Measurements from ENCODE around the gene MAPK4.
"Not testable (repeated sequence)": the region's sequence is repeated elsewhere in the genome, so short reads cannot be mapped to it uniquely, and the experiment has no call there.

Gene MAPK4

DNA sequence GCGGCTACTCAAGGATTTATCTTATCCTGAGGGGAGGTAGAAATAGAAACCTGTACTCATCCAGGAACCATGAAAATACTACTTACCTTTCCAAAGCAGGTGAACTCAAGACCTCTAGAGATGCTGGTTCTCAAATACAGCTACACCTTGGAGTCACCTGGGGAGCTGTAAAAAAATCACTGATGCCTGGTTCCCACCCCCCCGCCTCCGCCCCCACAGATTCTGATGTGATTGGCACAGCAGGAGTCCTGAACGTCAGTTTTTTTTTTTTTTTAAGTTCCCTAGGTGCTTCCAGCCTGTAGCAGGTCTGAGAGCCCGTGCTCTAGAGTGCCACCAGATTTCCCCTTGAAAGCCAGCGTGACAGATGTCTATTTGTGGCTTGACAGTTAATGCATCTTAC is 146.3 kb downstream of the MAPK4 start:
- no peak overlapping the region for H3K4me2 ChIP-seq (ENCODE audit: low read depth, low read length, poor library complexity, severe bottlenecking)
- no peaks in the 10 kb centered on the region for H3K9me3 ChIP-seq (ENCODE audit: insufficient read depth, low read length)
- H4K20me1 ChIP-seq (ENCODE audit: low read depth, low read length), result no peaks in the 10 kb centered on the region
- H2AFZ ChIP-seq (ENCODE audit: low read depth, low read length, severe bottlenecking), result no peak overlapping the region
- H3K27me3 ChIP-seq (ENCODE audit: low read length), result no peaks in the 10 kb centered on the region
- H3K79me2 ChIP-seq (ENCODE audit: insufficient read depth, low read length), result no peaks in the 10 kb centered on the region
- no peaks in the 10 kb centered on the region for H3K36me3 ChIP-seq (ENCODE audit: low read length)
- no peak for TF ChIP-seq EZH2phosphoT487 (conservative IDR thresholded peaks at IDR 0.05; ENCODE audit: low read length)
- TF ChIP-seq, protein P1, sequence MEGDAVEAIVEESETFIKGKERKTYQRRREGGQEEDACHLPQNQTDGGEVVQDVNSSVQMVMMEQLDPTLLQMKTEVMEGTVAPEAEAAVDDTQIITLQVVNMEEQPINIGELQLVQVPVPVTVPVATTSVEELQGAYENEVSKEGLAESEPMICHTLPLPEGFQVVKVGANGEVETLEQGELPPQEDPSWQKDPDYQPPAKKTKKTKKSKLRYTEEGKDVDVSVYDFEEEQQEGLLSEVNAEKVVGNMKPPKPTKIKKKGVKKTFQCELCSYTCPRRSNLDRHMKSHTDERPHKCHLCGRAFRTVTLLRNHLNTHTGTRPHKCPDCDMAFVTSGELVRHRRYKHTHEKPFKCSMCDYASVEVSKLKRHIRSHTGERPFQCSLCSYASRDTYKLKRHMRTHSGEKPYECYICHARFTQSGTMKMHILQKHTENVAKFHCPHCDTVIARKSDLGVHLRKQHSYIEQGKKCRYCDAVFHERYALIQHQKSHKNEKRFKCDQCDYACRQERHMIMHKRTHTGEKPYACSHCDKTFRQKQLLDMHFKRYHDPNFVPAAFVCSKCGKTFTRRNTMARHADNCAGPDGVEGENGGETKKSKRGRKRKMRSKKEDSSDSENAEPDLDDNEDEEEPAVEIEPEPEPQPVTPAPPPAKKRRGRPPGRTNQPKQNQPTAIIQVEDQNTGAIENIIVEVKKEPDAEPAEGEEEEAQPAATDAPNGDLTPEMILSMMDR (IDR thresholded peaks at IDR 0.05; ENCODE audit: insufficient read depth, low read length, poor library complexity, severe bottlenecking), result no peak
- H3K4me3 ChIP-seq (ENCODE audit: insufficient read depth, low read length, poor library complexity, severe bottlenecking), result no peak overlapping the region
- H3K27ac ChIP-seq (ENCODE audit: low read depth, low read length), result no peak overlapping the region
- H3K9me2 ChIP-seq (replicated peaks; ENCODE audit: insufficient read depth, low read length), result no peaks in the 10 kb centered on the region
- no peaks in the 10 kb centered on the region for H3F3A ChIP-seq (ENCODE audit: insufficient read depth)
- no peak overlapping the region for H3K9ac ChIP-seq (ENCODE audit: low read length)

- no peaks in the 10 kb centered on the region for H3F3A ChIP-seq (ENCODE audit: insufficient read depth)
- H3K9me3 ChIP-seq (ENCODE audit: insufficient read depth, low read length), result no peaks in the 10 kb centered on the region
- no peaks in the 10 kb centered on the region for H4K20me1 ChIP-seq (ENCODE audit: low read depth, low read length)
- no peak overlapping the region for H3K27ac ChIP-seq (ENCODE audit: low read depth, low read length)
- no peaks in the 10 kb centered on the region for H3K36me3 ChIP-seq (ENCODE audit: low read length)
- TF ChIP-seq, protein P1 (IDR thresholded peaks at IDR 0.05; ENCODE audit: insufficient read depth, low read length, poor library complexity, severe bottlenecking), result no peak
- TF ChIP-seq EZH2phosphoT487 (conservative IDR thresholded peaks at IDR 0.05; ENCODE audit: low read length), result no peak
- H3K27me3 ChIP-seq (ENCODE audit: low read length), result no peaks in the 10 kb centered on the region
- H3K79me2 ChIP-seq (ENCODE audit: insufficient read depth, low read length), result no peaks in the 10 kb centered on the region
- no peak overlapping the region for H3K4me3 ChIP-seq (ENCODE audit: insufficient read depth, low read length, poor library complexity, severe bottlenecking)
- no peaks in the 10 kb centered on the region for H3K9me2 ChIP-seq (replicated peaks; ENCODE audit: insufficient read depth, low read length)
- H2AFZ ChIP-seq (ENCODE audit: low read depth, low read length, severe bottlenecking), result no peak overlapping the region
- no peak overlapping the region for H3K4me2 ChIP-seq (ENCODE audit: low read depth, low read length, poor library complexity, severe bottlenecking)
- no peak overlapping the region for H3K9ac ChIP-seq (ENCODE audit: low read length)
Measured at GRCh38 chr18:50706651-50707050, 146.8 kb downstream of the MAPK4 start.

- H3K36me3 ChIP-seq (ENCODE audit: low read length); H3K9me2 ChIP-seq (replicated peaks; ENCODE audit: insufficient read depth, low read length); H4K20me1 ChIP-seq (ENCODE audit: low read depth, low read length); H3K9me3 ChIP-seq (ENCODE audit: insufficient read depth, low read length); H3K27ac ChIP-seq (ENCODE audit: low read depth, low read length); H3K4me2 ChIP-seq (ENCODE audit: low read depth, low read length, poor library complexity, severe bottlenecking); H3K27me3 ChIP-seq (ENCODE audit: low read length); H3F3A ChIP-seq (ENCODE audit: insufficient read depth); H3K4me3 ChIP-seq (ENCODE audit: insufficient read depth, low read length, poor library complexity, severe bottlenecking); H3K79me2 ChIP-seq (ENCODE audit: insufficient read depth, low read length); H2AFZ ChIP-seq (ENCODE audit: low read depth, low read length, severe bottlenecking); H3K9ac ChIP-seq (ENCODE audit: low read length): not testable (repeated sequence)
Measured at GRCh38 chr18:50707297-50707696, 147.4 kb downstream of the MAPK4 start.

DNA sequence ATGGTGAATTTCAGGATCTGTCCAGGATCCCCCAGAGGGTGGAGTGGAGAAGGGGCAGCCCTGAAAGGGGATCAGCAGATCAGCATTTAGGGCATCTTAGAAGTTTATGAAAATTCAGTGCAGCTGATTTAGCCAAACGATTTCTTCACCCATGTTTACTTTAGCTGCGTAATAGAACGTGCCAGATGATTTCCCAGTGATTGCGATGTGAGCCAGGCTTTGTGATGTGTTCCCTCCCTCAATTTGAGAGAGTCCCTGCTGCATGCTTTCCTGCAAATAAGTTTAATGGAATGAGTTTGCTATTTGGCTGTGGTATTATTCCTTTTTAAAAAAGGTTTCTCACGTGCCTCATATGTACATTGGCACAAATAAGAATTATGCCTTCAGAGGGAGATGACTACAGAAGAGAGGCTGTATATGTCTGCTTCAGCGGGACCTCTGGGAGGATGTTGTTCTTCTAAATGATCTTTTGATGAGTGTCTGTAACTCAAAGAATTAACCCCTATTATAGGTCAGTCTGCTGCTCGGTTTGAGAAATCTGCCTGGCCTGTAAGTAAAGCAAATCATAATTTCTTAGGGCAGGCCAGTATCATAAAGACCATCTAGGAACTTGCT is 148.1 kb downstream of the MAPK4 start:
- Histone ChIP-seq H3K27me3 (ENCODE audit: low read length) (no peaks in the 10 kb centered on the region), H3F3A (ENCODE audit: insufficient read depth) (no peaks in the 10 kb centered on the region), H3K9me2 (replicated peaks; ENCODE audit: insufficient read depth, low read length) (no peaks in the 10 kb centered on the region), H4K20me1 (ENCODE audit: low read depth, low read length) (no peaks in the 10 kb centered on the region), H3K79me2 (ENCODE audit: insufficient read depth, low read length) (no peaks in the 10 kb centered on the region), H3K9me3 (ENCODE audit: insufficient read depth, low read length) (no peaks in the 10 kb centered on the region), H3K36me3 (ENCODE audit: low read length) (no peaks in the 10 kb centered on the region), H3K27ac (ENCODE audit: low read depth, low read length) (no peak overlapping the region), H2AFZ (ENCODE audit: low read depth, low read length, severe bottlenecking) (no peak overlapping the region), H3K9ac (ENCODE audit: low read length) (no peak overlapping the region), H3K4me2 (ENCODE audit: low read depth, low read length, poor library complexity, severe bottlenecking) (no peak overlapping the region), H3K4me3 (ENCODE audit: insufficient read depth, low read length, poor library complexity, severe bottlenecking) (no peak overlapping the region)
- no peak for TF ChIP-seq EZH2phosphoT487 (conservative IDR thresholded peaks at IDR 0.05; ENCODE audit: low read length)
- TF ChIP-seq, protein P1 (IDR thresholded peaks at IDR 0.05; ENCODE audit: insufficient read depth, low read length, poor library complexity, severe bottlenecking), result no peak

Data from SU-DHL-6 (cell line).